HCT116 (cell line): ENCODE results near the gene LIG3. TPM values are rescaled to one million over a fixed set of nuclear protein-coding genes. Genes with fewer than 3 reads are reported as not detected.
A peak's percentile ranks its signal among the peaks of the same experiment; 100 is the strongest.

Source experiments
- ATAC-seq: fragments of 200-7000 bp; cut with Tn5 transposase; 2 replicates; pipeline ENCODE4 v1.9.1; 2020; ENCODE audit warnings: mild to moderate bottlenecking, moderate library complexity
- BruUV-seq: library from RNA; stranded (reverse); fragments of 400-500 nt; replicated peaks from 2 replicates; lab custom pipeline; 2021; lab: Mats Ljungman, UMichigan
- CTCF ChIA-PET: fragments of 300-600 bp; sonication (Branson Sonifier 250); formaldehyde crosslinking; loops from one replicate; lab custom pipeline; 2021; ENCODE audit warnings: antibody characterized with exemption; lab: Charles Lee
- POLR2A ChIA-PET: fragments of 300-600, 350-600 bp; sonication (Branson Sonifier 250); formaldehyde crosslinking; loops from one replicate; lab custom pipeline; 2021; ENCODE audit warnings: antibody characterized with exemption; lab: Charles Lee
- RAD21 ChIA-PET, 2 experiments: fragments of 300-600 bp; sonication (Branson Sonifier 250); formaldehyde crosslinking; loops; one replicate each; lab custom pipeline; 2023; ENCODE audit warnings: low total read pairs in 2 of 2; ENCODE audit not compliant: uncharacterized antibody in 2 of 2, unreplicated experiment in 2 of 2, low non-redundant PET in 1 of 2; lab: Charles Lee
- DNase-seq: peaks from one replicate; pipeline ENCODE4 v3.0.0-alpha.2; 2010; ENCODE audit warnings: low read depth, low spot score
- H2AFZ ChIP-seq: fragments of 200-600 bp; shearing (Covaris generic), sonication (generic); 2 replicates; pipeline ENCODE4 v1.6.1; 2017; ENCODE audit warnings: low read depth, mixed run types, mixed read lengths, antibody characterized with exemption, low read length; ENCODE audit not compliant: poor library complexity, severe bottlenecking
- H3K27ac ChIP-seq: 2 replicates; pipeline ENCODE4 v1.5.1; 2012; ENCODE audit warnings: low read depth, low read length
- H3K27me3 ChIP-seq: fragments of 200-600 bp; sonication (generic); 2 replicates; pipeline ENCODE4 v1.6.1; 2016; ENCODE audit warnings: mixed run types, low read length, mixed read lengths; ENCODE audit not compliant: insufficient read depth
- H3K36me3 ChIP-seq, 2 experiments: fragments of 200-500 bp in 1 of 2; fragments of 200-600 bp in 1 of 2; sonication (Bioruptor generic) in 1 of 2; sonication (generic) in 1 of 2; 2 replicates each; pipeline versions ENCODE4 v1.5.1 to v1.6.1; 2014 to 2016; ENCODE audit warnings: low read length in 2 of 2, inconsistent platforms in 1 of 2, mixed read lengths in 1 of 2, mixed run types in 1 of 2; ENCODE audit not compliant: insufficient read depth in 2 of 2, control insufficient read depth in 1 of 2
- H3K4me1 ChIP-seq, 2 experiments: fragments of 200-600 bp in 1 of 2; sonication (generic) in 1 of 2; 2 replicates each; pipeline versions ENCODE4 v1.5.1 to v1.6.1; 2012 to 2017; ENCODE audit warnings: low read length in 2 of 2, inconsistent platforms in 1 of 2, mild to moderate bottlenecking in 1 of 2, mixed read lengths in 1 of 2, mixed run types in 1 of 2, moderate library complexity in 1 of 2; ENCODE audit not compliant: insufficient read depth in 2 of 2, control insufficient read depth in 1 of 2
- H3K4me2 ChIP-seq: fragments of 200-600 bp; sonication (generic); 2 replicates; pipeline ENCODE4 v1.6.1; 2017; ENCODE audit warnings: mixed run types, low read length, mixed read lengths
- H3K4me3 ChIP-seq, 2 experiments: fragments of 200-600 bp in 1 of 2; sonication (generic) in 1 of 2; replicated peaks in 1 of 2; 2 replicates each; pipeline ENCODE4 v1.5.1; 2011 to 2016; ENCODE audit warnings: low read length in 2 of 2, control low read depth in 1 of 2, low read depth in 1 of 2, mild to moderate bottlenecking in 1 of 2, mixed read lengths in 1 of 2, mixed run types in 1 of 2
- H3K79me2 ChIP-seq: fragments of 200-600 bp; sonication (generic); 2 replicates; pipeline ENCODE4 v1.6.1; 2017; ENCODE audit warnings: mild to moderate bottlenecking, mixed run types, low read length, moderate library complexity, mixed read lengths; ENCODE audit not compliant: insufficient read depth
- H3K9ac ChIP-seq: fragments of 200-600 bp; sonication (generic); 2 replicates; pipeline ENCODE4 v1.6.1; 2016; ENCODE audit warnings: low read length, mixed read lengths
- H3K9me2 ChIP-seq: fragments of 200-600 bp; sonication (generic), shearing (Covaris generic); 2 replicates; pipeline ENCODE4 v1.6.1; 2017; ENCODE audit warnings: mixed run types, mild to moderate bottlenecking, moderate library complexity; ENCODE audit not compliant: insufficient read depth
- H3K9me3 ChIP-seq, 2 experiments: fragments of 200-500 bp in 1 of 2; fragments of 200-600 bp in 1 of 2; sonication (Bioruptor generic) in 1 of 2; sonication (generic) in 1 of 2; 2 replicates each; pipeline ENCODE4 v1.6.1; 2014 to 2017; ENCODE audit warnings: low read length in 2 of 2, mixed read lengths in 2 of 2, inconsistent platforms in 1 of 2, low read depth in 1 of 2, mild to moderate bottlenecking in 1 of 2, mixed run types in 1 of 2, moderate library complexity in 1 of 2; ENCODE audit not compliant: control insufficient read depth in 1 of 2, insufficient read depth in 1 of 2
- H4K20me1 ChIP-seq: fragments of 200-600 bp; sonication (generic), shearing (Covaris generic); 2 replicates; pipeline ENCODE4 v1.6.1; 2017; ENCODE audit warnings: mixed run types, mild to moderate bottlenecking, moderate library complexity; ENCODE audit not compliant: insufficient read depth
- CTCF ChIP-seq, 3 experiments: fragments of 200-600 bp in 1 of 3; sonication (generic) in 1 of 3; IDR thresholded peaks in 2 of 3; conservative IDR thresholded peaks in 1 of 3; 2 replicates each; pipeline ENCODE4 v1.5.1; 2012 to 2017; ENCODE audit warnings: low read depth in 2 of 3, low read length in 2 of 3, antibody characterized with exemption in 1 of 3, borderline replicate concordance in 1 of 3, control low read depth in 1 of 3, mild to moderate bottlenecking in 1 of 3, mixed read lengths in 1 of 3, mixed run types in 1 of 3, moderate library complexity in 1 of 3; ENCODE audit not compliant: insufficient read depth in 1 of 3
- ELF1 ChIP-seq: IDR thresholded peaks from 2 replicates; pipeline ENCODE4 v1.6.1; 2012; ENCODE audit warnings: low read depth, borderline replicate concordance
- EZH2 ChIP-seq: fragments of 200-600 bp; sonication (generic); IDR thresholded peaks from 2 replicates; pipeline ENCODE4 v1.6.1; 2017; ENCODE audit warnings: antibody characterized with exemption, mixed run types
- POLR2A ChIP-seq: IDR thresholded peaks from 2 replicates; pipeline ENCODE4 v1.7.0; 2011; ENCODE audit warnings: borderline replicate concordance; ENCODE audit not compliant: insufficient read depth, insufficient read length; ENCODE audit errors: extremely low read depth
- POLR2AphosphoS5 ChIP-seq: IDR thresholded peaks from 2 replicates; pipeline ENCODE4 v1.6.1; 2011; ENCODE audit warnings: mild to moderate bottlenecking, low read depth, low read length, moderate library complexity
- RAD21 ChIP-seq: IDR thresholded peaks from 2 replicates; pipeline ENCODE4 v1.6.1; 2012; ENCODE audit warnings: low read depth, mild to moderate bottlenecking
- SP1 ChIP-seq: IDR thresholded peaks from 2 replicates; pipeline ENCODE4 v1.6.1; 2012; ENCODE audit warnings: low read depth
- YY1 ChIP-seq: IDR thresholded peaks from 2 replicates; pipeline ENCODE4 v1.6.1; 2011; ENCODE audit warnings: low read length, low read depth, moderate library complexity, mild to moderate bottlenecking; ENCODE audit not compliant: insufficient replicate concordance; ENCODE audit errors: extremely low read depth
- ZNF274 ChIP-seq: fragments of 200-500 bp; sonication (Bioruptor generic); IDR thresholded peaks from 2 replicates; pipeline ENCODE4 v1.6.1; 2014; ENCODE audit warnings: mild to moderate bottlenecking, low read depth, low read length, inconsistent platforms
- intact Hi-C: fragments of 100-400 bp; cut with micrococcal nuclease; formaldehyde crosslinking; loops from 2 replicates; pipeline ENCODE4 v1.10.0; 2022
- total RNA-seq: library from RNA; stranded (reverse); gene quantifications from one replicate; pipeline ENCODE4 v1.2.1, GENCODE V29; 2021; ENCODE audit not compliant: unreplicated experiment

Gene LIG3
- total RNA-seq, 1 experiment from 2014 or later = 49.4 TPM

DNA sequence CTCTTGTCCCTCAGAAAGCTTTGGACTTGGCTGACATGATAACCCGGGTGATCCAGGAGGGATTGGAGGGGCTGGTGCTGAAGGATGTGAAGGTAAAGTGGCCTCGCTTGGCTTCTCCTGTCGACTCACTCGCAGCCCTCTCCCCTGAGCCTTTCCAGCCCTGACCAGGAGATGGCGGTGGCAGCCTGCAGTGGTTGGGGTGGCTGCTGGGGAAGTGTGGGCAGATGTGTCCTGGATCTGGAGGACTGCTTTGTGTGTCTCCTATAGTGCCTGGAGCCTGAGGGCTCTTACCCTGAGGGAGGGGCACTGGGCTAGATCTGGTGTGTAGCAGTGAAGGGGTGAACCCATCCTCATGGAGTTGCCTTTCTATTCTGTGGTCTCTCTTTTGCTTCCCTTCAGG, 17.9 kb downstream of the LIG3 start:
- Histone ChIP-seq H2AFZ (no peak overlapping the region), H3K27me3 (no peaks in the 10 kb centered on the region), H3K36me3 (peaks cover 22 to 56% of the 10 kb centered on the region in 2 experiments; a peak in 3 of 4 replicates), H3K4me2 (no peak overlapping the region), H3K9me3 (no peaks in the 10 kb centered on the region), H3K4me3 (no peak overlapping the region), H3K4me1 (no peaks in the 10 kb centered on the region), H3K9me2 (no peaks in the 10 kb centered on the region), H3K79me2 (no peaks in the 10 kb centered on the region), H4K20me1 (no peaks in the 10 kb centered on the region), H3K9ac (no peak overlapping the region), H3K27ac (no peak overlapping the region)
- DNase-seq (peak; percentile 38), ATAC-seq (peak; percentile 97)
- RAD21 ChIA-PET = interaction anchor here in 1 of 2 experiments (1.2 kb wide), 1 partner anchor 122 kb away, joined by 3 read pairs; the partner anchor contains the start of gene RAD51D
- BruUV-seq = no TSS peak
- CTCF ChIA-PET = interaction anchor here (2.4 kb wide), 1 partner anchor 121 kb away, joined by 12 read pairs; the partner anchor contains the start of gene RAD51D
- intact Hi-C loops = loop anchor here (1.0 to 10.0 kb wide), 5 partner anchors 91 to 749 kb away; partner anchors contain the start of gene SLFN12L
- no peak for TF ChIP-seq ZNF274
- TF ChIP-seq POLR2A = no peak
- no peak for TF ChIP-seq ELF1
- TF ChIP-seq POLR2AphosphoS5 = no peak
- peak; percentile 95 for TF ChIP-seq RAD21
- no peak for TF ChIP-seq SP1
- no peak for TF ChIP-seq YY1
- TF ChIP-seq CTCF (IDR thresholded peaks at IDR 0.05 in 2 of 3, conservative IDR thresholded peaks at IDR 0.05 in 1 of 3; ENCODE audit: borderline replicate concordance in 1 of 3, insufficient read depth in 1 of 3, low read depth in 2 of 3, low read length in 2 of 3) = peak; percentile 84 to 93 (median 87)
- TF ChIP-seq EZH2 = no peak
- POLR2A ChIA-PET = no interaction called here
